ENCODE data around the gene ANGPTL2.

The ANGPTL2 gene

GRCh38 chr9:127092041-127092608 is 30.3 kb downstream of the ANGPTL2 start:
- Histone ChIP-seq H3K4me1 (ENCODE audit: control insufficient read depth in 1 of 2, insufficient read depth in 2 of 2, low read length in 2 of 2) (no peaks in the 10 kb centered on the region), H3K4ac (ENCODE audit: low read depth, low read length) (no peak overlapping the region), H3K14ac (ENCODE audit: low read length) (no peak overlapping the region), H3K18ac (ENCODE audit: low read length) (no peak overlapping the region), H3K4me3 (ENCODE audit: low read depth, low read length) (no peak overlapping the region), H4K12ac (ENCODE audit: low read depth, low read length) (no peak overlapping the region), H3K79me1 (ENCODE audit: low read length) (no peaks in the 10 kb centered on the region), H3K9ac (ENCODE audit: low read length) (no peak overlapping the region), H2BK120ac (ENCODE audit: insufficient read depth, low read length, poor library complexity) (no peak overlapping the region), H2AK5ac (ENCODE audit: low read length) (no peak overlapping the region), H2BK5ac (ENCODE audit: low read depth, low read length, poor library complexity) (no peak overlapping the region), H3K27ac (ENCODE audit: low read depth, low read length) (no peak overlapping the region), H3K4me2 (ENCODE audit: low read length) (no peak overlapping the region), H3K27me3 (ENCODE audit: insufficient read depth, low read length) (no peaks in the 10 kb centered on the region), H3K36me3 (ENCODE audit: control insufficient read depth in 1 of 2, insufficient read depth in 2 of 2, low read length in 2 of 2) (peaks cover 0 to 2% of the 10 kb centered on the region in 2 experiments), H4K8ac (ENCODE audit: low read depth, low read length) (no peak overlapping the region), H3K9me3 (ENCODE audit: insufficient read depth, low read depth, low read length) (peaks cover 2% of the 10 kb centered on the region), H2BK12ac (ENCODE audit: low read length) (no peak overlapping the region), H3K79me2 (ENCODE audit: control insufficient read depth, insufficient read depth, low read length, poor library complexity) (no peaks in the 10 kb centered on the region), H4K91ac (ENCODE audit: low read depth, low read length) (no peak overlapping the region), H2AFZ (ENCODE audit: insufficient read depth, low read length, poor library complexity) (no peak overlapping the region), H3K23ac (ENCODE audit: low read length) (no peak overlapping the region)
- no peak for DNase-seq
- WGBS (ENCODE audit: extremely low coverage, insufficient coverage, insufficient read length): no CpG with 5 or more reads among the region's 11 CpGs

- H3K4ac ChIP-seq (ENCODE audit: low read depth, low read length): no peak overlapping the region
- peaks cover 2% of the 10 kb centered on the region for H3K9me3 ChIP-seq (ENCODE audit: insufficient read depth, low read depth, low read length)
- no peak overlapping the region for H2BK120ac ChIP-seq (ENCODE audit: insufficient read depth, low read length, poor library complexity)
- H3K36me3 ChIP-seq (ENCODE audit: control insufficient read depth in 1 of 2, insufficient read depth in 2 of 2, low read length in 2 of 2): peaks cover 0 to 2% of the 10 kb centered on the region in 2 experiments
- no peak overlapping the region for H2BK5ac ChIP-seq (ENCODE audit: low read depth, low read length, poor library complexity)
- no peak overlapping the region for H2AFZ ChIP-seq (ENCODE audit: insufficient read depth, low read length, poor library complexity)
- no peaks in the 10 kb centered on the region for H3K4me1 ChIP-seq (ENCODE audit: control insufficient read depth in 1 of 2, insufficient read depth in 2 of 2, low read length in 2 of 2)
- no peak overlapping the region for H4K8ac ChIP-seq (ENCODE audit: low read depth, low read length)
- H3K79me2 ChIP-seq (ENCODE audit: control insufficient read depth, insufficient read depth, low read length, poor library complexity): no peaks in the 10 kb centered on the region
- no peak overlapping the region for H4K91ac ChIP-seq (ENCODE audit: low read depth, low read length)
- H3K23ac ChIP-seq (ENCODE audit: low read length): no peak overlapping the region
- H2BK12ac ChIP-seq (ENCODE audit: low read length): no peak overlapping the region
- no peak overlapping the region for H3K4me3 ChIP-seq (ENCODE audit: low read depth, low read length)
- no peaks in the 10 kb centered on the region for H3K27me3 ChIP-seq (ENCODE audit: insufficient read depth, low read length)
- no peak overlapping the region for H3K9ac ChIP-seq (ENCODE audit: low read length)
- H3K4me2 ChIP-seq (ENCODE audit: low read length): no peak overlapping the region
- no peak overlapping the region for H4K12ac ChIP-seq (ENCODE audit: low read depth, low read length)
- no peak overlapping the region for H3K18ac ChIP-seq (ENCODE audit: low read length)
- WGBS (ENCODE audit: extremely low coverage, insufficient coverage, insufficient read length): no CpG with 5 or more reads among the region's 13 CpGs
- no peaks in the 10 kb centered on the region for H3K79me1 ChIP-seq (ENCODE audit: low read length)
- no peak overlapping the region for H3K27ac ChIP-seq (ENCODE audit: low read depth, low read length)
- no peak overlapping the region for H3K14ac ChIP-seq (ENCODE audit: low read length)
- DNase-seq: no peak
- no peak overlapping the region for H2AK5ac ChIP-seq (ENCODE audit: low read length)
These were observed 30.9 kb downstream of the ANGPTL2 start for GRCh38 chr9:127091526-127091925.

DNA sequence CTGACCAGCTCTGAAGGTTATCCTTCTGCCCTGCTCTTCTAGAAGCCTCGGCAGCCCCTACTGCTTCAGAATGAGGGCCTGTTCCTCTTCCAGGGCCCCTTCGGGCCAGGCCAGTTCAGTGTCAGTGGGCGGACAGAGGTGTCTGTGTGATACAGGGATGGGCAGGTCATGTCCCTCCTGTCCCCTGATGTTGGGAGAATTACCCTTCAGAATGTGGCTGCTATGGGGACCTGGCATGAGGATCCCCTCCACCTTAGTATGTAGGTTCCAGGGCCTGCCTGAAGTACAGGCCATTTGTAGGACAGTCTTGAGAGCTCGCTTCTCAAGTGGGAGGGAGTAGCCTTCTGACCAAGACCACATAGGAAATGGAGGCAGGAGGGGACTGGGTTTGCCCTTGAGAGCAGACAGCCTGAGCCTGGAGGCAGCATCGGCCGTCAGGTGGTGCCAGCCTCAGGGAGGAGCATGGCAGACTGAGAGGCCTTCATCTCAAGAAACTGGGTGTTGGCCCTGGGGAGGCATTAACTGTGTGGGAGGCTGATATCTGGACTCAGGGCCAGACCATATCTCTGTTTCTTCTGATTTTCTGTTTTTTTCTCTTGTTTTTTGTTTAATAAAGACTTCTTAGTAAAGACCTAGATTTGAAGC is 32.0 kb downstream of the ANGPTL2 start:
- no peaks in the 10 kb centered on the region for H3K79me1 ChIP-seq (ENCODE audit: low read length)
- DNase-seq: no peak
- whole genome bisulfite sequencing (ENCODE audit: extremely low coverage, insufficient coverage, insufficient read length): no CpG with 5 or more reads among the region's 6 CpGs

GRCh38 chr9:127089631-127090081 is 32.8 kb downstream of the ANGPTL2 start:
- DNase-seq: no peak
- Histone ChIP-seq H3K4me3 (ENCODE audit: low read depth, low read length) (no peak overlapping the region), H3K9ac (ENCODE audit: low read length) (no peak overlapping the region), H2BK120ac (ENCODE audit: insufficient read depth, low read length, poor library complexity) (no peak overlapping the region), H3K36me3 (ENCODE audit: control insufficient read depth in 1 of 2, insufficient read depth in 2 of 2, low read length in 2 of 2) (peaks cover 0 to 2% of the 10 kb centered on the region in 2 experiments), H4K8ac (ENCODE audit: low read depth, low read length) (no peak overlapping the region), H3K9me3 (ENCODE audit: insufficient read depth, low read depth, low read length) (no peaks in the 10 kb centered on the region), H4K91ac (ENCODE audit: low read depth, low read length) (no peak overlapping the region), H2AFZ (ENCODE audit: insufficient read depth, low read length, poor library complexity) (no peak overlapping the region), H3K27ac (ENCODE audit: low read depth, low read length) (no peak overlapping the region), H3K4ac (ENCODE audit: low read depth, low read length) (no peak overlapping the region), H2AK5ac (ENCODE audit: low read length) (no peak overlapping the region), H3K79me2 (ENCODE audit: control insufficient read depth, insufficient read depth, low read length, poor library complexity) (no peaks in the 10 kb centered on the region), H3K14ac (ENCODE audit: low read length) (no peak overlapping the region), H3K23ac (ENCODE audit: low read length) (no peak overlapping the region), H4K12ac (ENCODE audit: low read depth, low read length) (no peak overlapping the region), H3K79me1 (ENCODE audit: low read length) (no peaks in the 10 kb centered on the region), H3K4me2 (ENCODE audit: low read length) (no peak overlapping the region), H3K4me1 (ENCODE audit: control insufficient read depth in 1 of 2, insufficient read depth in 2 of 2, low read length in 2 of 2) (no peaks in the 10 kb centered on the region), H2BK12ac (ENCODE audit: low read length) (no peak overlapping the region), H3K27me3 (ENCODE audit: insufficient read depth, low read length) (no peaks in the 10 kb centered on the region), H3K18ac (ENCODE audit: low read length) (no peak overlapping the region), H2BK5ac (ENCODE audit: low read depth, low read length, poor library complexity) (no peak overlapping the region)
- WGBS (ENCODE audit: extremely low coverage, insufficient coverage, insufficient read length): no CpG with 5 or more reads among the region's 6 CpGs

More for the DNA sequence above, 32.0 kb downstream of the ANGPTL2 start:
- H4K12ac ChIP-seq (ENCODE audit: low read depth, low read length): no peak overlapping the region
- H3K4me3 ChIP-seq (ENCODE audit: low read depth, low read length): no peak overlapping the region
- no peak overlapping the region for H3K23ac ChIP-seq (ENCODE audit: low read length)
- H3K27ac ChIP-seq (ENCODE audit: low read depth, low read length): no peak overlapping the region
- H3K9ac ChIP-seq (ENCODE audit: low read length): no peak overlapping the region
- no peak overlapping the region for H3K4me2 ChIP-seq (ENCODE audit: low read length)
- no peak overlapping the region for H3K14ac ChIP-seq (ENCODE audit: low read length)
- no peak overlapping the region for H2BK5ac ChIP-seq (ENCODE audit: low read depth, low read length, poor library complexity)
- H2BK120ac ChIP-seq (ENCODE audit: insufficient read depth, low read length, poor library complexity): no peak overlapping the region
- no peaks in the 10 kb centered on the region for H3K4me1 ChIP-seq (ENCODE audit: control insufficient read depth in 1 of 2, insufficient read depth in 2 of 2, low read length in 2 of 2)
- H3K18ac ChIP-seq (ENCODE audit: low read length): no peak overlapping the region
- H2BK12ac ChIP-seq (ENCODE audit: low read length): no peak overlapping the region
- H3K36me3 ChIP-seq (ENCODE audit: control insufficient read depth in 1 of 2, insufficient read depth in 2 of 2, low read length in 2 of 2): peaks cover 0 to 2% of the 10 kb centered on the region in 2 experiments
- no peak overlapping the region for H3K4ac ChIP-seq (ENCODE audit: low read depth, low read length)
- no peaks in the 10 kb centered on the region for H3K27me3 ChIP-seq (ENCODE audit: insufficient read depth, low read length)
- no peaks in the 10 kb centered on the region for H3K79me2 ChIP-seq (ENCODE audit: control insufficient read depth, insufficient read depth, low read length, poor library complexity)
- H4K91ac ChIP-seq (ENCODE audit: low read depth, low read length): no peak overlapping the region
- H2AK5ac ChIP-seq (ENCODE audit: low read length): no peak overlapping the region
- H4K8ac ChIP-seq (ENCODE audit: low read depth, low read length): no peak overlapping the region
- H2AFZ ChIP-seq (ENCODE audit: insufficient read depth, low read length, poor library complexity): no peak overlapping the region
- H3K9me3 ChIP-seq (ENCODE audit: insufficient read depth, low read depth, low read length): no peaks in the 10 kb centered on the region

All from trophoblast cell (in vitro differentiated cells and primary cell).